HTERT RPE-1 (cell line): ENCODE measurements around the gene SHFL.

ENCODE experiments used
- in situ Hi-C: fragments of 300-500 bp; cut with MboI; formaldehyde crosslinking; loops from 4 replicates; pipeline ENCODE4 v1.14.3; 2020; ENCODE audit warnings: low sequenced_read_pairs

Gene SHFL

GRCh38 chr19:10107817-10108367, 21.8 kb downstream of the SHFL start:
- in situ Hi-C loops, result no loop called here

DNA sequence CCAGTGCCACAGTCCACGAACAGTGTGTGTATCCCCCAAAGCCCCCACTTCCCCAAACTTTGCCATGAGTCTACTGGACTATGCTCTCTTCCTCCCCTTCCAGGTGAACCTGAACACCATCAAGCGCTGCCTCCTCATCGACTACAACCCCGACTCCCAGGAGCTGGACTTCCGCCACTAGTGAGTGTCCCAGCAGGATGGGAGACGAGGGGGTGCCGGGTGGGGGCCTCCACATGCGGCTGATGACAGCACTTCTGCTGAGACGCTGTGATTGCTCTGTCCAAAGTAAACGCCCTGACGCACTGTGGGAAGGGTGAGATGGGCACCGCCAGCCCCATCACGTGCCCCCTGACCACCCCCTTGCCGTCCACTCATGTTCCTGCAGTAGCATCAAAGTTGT, 23.4 kb downstream of the SHFL start:
- in situ Hi-C loops, result no loop called here

DNA sequence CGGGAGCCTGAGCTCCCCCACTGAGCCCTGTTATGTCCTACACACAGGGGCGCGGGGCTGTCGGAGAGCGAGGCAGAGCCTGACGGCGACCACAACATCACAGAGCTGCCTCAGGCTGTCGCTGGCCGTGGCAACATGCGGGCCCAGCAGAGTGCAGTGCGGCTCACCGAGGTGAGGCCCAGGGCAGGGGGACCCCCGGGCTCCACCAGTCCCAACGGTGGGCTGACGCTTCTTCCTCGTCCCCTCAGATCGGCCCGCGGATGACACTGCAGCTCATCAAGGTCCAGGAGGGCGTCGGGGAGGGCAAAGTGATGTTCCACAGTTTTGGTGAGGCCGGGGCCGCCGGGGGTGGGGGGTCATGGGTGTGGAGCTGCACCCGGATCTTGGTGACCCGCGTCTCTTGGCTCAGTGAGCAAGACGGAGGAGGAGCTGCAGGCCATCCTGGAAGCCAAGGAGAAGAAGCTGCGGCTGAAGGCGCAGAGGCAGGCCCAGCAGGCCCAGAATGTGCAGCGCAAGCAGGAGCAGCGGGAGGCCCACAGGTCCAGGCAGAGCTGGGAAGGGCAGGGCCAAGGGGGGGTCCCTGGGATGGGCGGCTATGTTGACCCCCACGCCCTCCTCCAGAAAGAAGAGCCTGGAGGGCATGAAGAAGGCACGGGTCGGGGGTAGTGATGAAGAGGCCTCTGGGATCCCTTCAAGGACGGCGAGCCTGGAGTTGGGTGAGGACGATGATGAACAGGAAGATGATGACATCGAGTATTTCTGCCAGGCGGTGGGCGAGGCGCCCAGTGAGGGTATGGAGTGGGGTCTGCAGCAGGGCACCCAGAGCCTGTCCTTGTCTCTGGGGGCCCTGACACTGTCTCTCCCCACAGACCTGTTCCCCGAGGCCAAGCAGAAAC, 24.2 kb downstream of the SHFL start:
- in situ Hi-C loops, result no loop called here

DNA sequence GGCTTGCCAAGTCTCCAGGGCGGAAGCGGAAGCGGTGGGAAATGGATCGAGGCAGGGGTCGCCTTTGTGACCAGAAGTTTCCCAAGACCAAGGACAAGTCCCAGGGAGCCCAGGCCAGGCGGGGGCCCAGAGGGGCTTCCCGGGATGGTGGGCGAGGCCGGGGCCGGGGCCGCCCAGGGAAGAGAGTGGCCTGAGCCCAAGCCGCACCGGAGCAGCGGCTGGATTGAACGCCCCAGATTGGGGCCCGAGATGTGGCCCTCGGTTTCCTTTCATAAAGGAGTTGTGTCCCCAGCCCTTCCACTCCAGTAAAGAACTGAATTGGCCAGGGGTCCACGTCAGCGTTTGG, 24.8 kb downstream of the SHFL start:
- in situ Hi-C loops, result no loop called here

DNA sequence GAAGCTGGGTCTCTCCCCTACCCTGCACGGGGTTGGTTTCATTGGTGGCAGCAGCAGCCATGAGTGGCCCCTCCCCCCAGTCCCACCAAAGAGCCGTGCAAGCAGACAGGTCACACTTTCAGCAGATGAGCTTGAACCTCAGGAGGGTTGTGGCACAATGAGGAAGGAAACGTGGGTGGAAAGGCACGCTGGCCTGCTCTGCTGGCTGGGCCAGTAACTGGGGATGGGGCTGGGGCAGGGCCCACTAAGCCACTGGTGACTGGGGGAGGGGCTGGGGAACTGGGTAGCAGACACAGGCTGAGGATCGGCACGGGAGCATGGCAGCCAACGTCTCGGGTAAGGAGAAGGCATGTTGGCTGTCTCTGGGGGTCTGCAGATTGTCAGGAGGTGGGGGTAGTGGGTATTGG, 25.3 kb downstream of the SHFL start, which contains the start of gene P2RY11:
Gene P2RY11, plus strand, starts transcription at position 289 of the 407 bp plus-strand sequence. Its CDS starts 29 bp downstream, at position 318.
- in situ Hi-C loops, result no loop called here

GRCh38 chr19:10112037-10112761, 26.1 kb downstream of the SHFL start:
- in situ Hi-C loops, result no loop called here

GRCh38 chr19:10112895-10113591, 26.9 kb downstream of the SHFL start:
- in situ Hi-C loops, result no loop called here

- in situ Hi-C loops, result no loop called here
These were observed 27.5 kb downstream of the SHFL start for GRCh38 chr19:10113592-10113963.

GRCh38 chr19:10113964-10114650, 28.0 kb downstream of the SHFL start:
- in situ Hi-C loops, result no loop called here

DNA sequence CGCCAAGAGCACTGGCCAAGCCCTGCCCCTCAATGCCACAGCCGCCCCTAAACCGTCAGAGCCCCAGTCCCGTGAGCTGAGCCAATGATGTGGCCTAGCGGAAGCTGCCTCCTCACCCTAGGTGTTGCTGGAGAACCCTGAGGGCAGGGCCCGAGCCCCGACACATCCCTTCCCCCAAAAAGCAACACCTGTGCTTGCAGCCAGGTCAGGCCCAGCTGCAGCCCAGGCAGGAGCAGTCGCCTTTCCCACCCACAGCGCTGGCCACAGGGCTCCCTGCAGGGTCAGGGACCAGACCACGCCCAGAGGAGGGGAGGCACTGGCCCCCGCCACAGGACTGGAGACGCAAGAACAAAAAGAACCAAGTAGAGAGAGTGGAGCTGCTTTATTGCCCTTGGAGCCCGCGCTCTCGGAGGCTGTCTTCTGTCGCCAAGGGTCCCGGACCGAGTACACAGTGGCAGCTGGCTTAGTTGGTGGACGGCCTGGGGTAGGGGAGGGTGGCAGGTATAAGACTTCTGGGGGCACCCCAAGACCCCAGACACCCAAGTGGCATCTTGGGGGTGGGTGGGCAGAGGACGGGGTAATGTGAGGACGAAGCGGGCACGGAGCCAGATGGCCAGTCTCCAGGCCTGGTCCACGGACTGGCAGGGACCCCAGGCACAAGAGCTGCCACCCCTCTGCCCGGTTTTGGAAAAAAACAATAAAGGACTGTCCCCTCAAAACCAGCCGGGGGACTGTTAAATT, 28.7 kb downstream of the SHFL start:
- in situ Hi-C loops, result no loop called here

- in situ Hi-C loops, result no loop called here
These were observed 29.4 kb downstream of the SHFL start for GRCh38 chr19:10115392-10116084.

- in situ Hi-C loops, result no loop called here
These were observed 30.2 kb downstream of the SHFL start for GRCh38 chr19:10116085-10116865.

DNA sequence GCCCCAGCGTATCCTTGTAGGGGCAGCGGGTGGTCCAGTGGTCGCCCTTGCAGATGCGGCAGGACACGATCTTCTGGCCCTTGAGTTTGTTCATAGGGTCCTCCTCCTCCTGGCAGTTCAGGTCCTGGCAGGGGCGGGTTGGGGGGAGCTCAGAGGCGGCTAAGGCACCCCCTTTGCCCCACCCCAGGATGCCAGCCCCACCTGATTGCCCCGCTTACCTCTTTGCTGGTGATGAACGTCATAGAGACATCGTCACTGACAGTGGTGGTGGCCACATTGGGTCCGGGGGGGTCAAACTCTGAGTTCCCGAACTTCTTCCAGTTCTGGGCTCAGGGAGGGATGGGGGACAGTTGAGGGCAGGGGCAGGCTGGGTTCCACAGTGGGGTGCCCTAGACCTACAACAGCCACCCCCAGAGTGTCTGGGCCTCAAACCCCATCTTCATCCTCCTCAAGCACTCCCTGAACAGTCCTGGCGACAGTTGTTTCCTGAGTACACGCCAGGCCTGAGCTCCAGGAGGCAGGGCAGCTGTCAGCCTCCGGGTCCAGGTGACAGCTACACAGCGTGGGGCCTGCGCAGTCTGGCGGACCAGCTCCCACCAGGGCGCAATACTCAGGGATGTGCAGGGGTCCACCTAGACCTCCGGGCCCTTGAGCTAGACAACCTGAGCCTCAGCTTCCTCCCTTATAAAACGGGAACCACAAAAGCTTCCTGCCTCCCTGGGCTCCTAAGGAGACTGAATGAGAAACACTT, 30.9 kb downstream of the SHFL start:
- in situ Hi-C loops, result no loop called here

DNA sequence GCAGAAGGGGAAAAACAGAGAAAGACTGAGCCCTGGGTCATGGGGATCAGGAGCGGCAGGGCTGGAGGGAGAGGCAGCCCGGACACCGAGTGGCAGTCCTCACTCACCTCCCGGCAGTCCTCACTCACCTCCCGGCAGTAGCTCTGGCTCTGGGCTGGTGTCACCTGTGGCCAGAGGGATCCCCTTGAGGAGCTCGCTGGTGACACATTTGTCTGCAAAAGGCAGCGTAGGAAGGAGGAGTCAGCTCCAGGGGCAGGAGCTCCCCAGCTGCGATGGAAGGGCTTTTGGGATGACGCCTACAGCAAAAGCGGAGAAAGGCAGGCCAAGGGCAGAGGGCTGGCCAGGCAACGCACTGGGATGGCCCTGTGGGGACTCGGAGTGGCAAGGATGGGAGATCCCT, 32.8 kb downstream of the SHFL start:
- in situ Hi-C loops, result no loop called here

- in situ Hi-C loops, result no loop called here
These were observed 34.5 kb downstream of the SHFL start for GRCh38 chr19:10120538-10121189.

- in situ Hi-C loops, result no loop called here
These were observed 35.9 kb downstream of the SHFL start for GRCh38 chr19:10122045-10122444.

- in situ Hi-C loops, result no loop called here
These were observed 38.3 kb downstream of the SHFL start for GRCh38 chr19:10124429-10124828.
